ENCODE results near the gene CCNB1IP1. TPM values are rescaled to one million over a fixed set of nuclear protein-coding genes. Genes with fewer than 3 reads are reported as not detected.

CCNB1IP1 gene
- total and polyA plus RNA-seq, 2 of the 4 experiments (the other 2 are of a cell fraction) = 27.5 to 34.6 TPM

DNA sequence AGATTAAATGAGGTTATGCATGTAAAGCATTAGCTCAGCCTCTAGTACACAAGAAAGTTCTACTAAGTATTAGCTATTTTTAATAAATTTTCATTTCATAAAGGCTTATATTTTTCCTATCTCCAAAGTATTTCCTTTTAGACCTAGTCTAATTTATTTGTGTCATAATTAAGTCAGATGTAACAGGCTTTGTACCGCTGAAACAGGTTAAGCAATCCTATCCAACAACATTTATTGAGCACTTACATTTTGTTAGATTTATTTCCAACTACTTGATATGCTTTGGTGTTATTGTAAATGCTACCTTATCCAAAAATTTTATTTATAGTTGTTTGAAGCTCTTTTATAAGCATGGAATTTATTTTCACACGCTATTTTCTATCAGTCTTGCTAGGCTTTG is 8.6 kb upstream of the CCNB1IP1 start:
- CTCF ChIA-PET = interaction anchor here (0.6 to 3.3 kb wide), 3 partner anchors 9 to 120 kb away, joined by 3 to 17 read pairs (median 3); no protein-coding TSS in a partner anchor
- in situ Hi-C loops (cut with MboI; ENCODE audit: low sequenced_read_pairs) (loop anchor here (25.0 kb wide), 2 partner anchors 646 to 746 kb away; partner anchors contain the start of genes METTL17, SLC39A2 and ZNF219), dilution Hi-C loops (cut with HindIII; ENCODE audit: low sequenced_read_pairs, unreplicated experiment) (no loop called here), intact Hi-C loops (cut with micrococcal nuclease) (loop anchor here (2.0 kb wide), 3 partner anchors 71 to 341 kb away; partner anchors contain the start of gene TEP1)
- Histone ChIP-seq H3K4me1 (ENCODE audit: control insufficient read depth, insufficient read depth, low read length) (no peaks in the 10 kb centered on the region), H2BK15ac (ENCODE audit: low read depth, low read length) (no peak overlapping the region), H3K23ac (ENCODE audit: low read depth, low read length) (no peak overlapping the region), H2BK20ac (ENCODE audit: low read depth, low read length) (no peak overlapping the region), H3K14ac (replicated peaks; ENCODE audit: low read depth, low read length) (no peak overlapping the region), H3K27ac (ENCODE audit: insufficient read depth, low read length) (no peak overlapping the region), H3K56ac (ENCODE audit: extremely low read depth, insufficient read depth, low read length) (no peak overlapping the region), H2AK9ac (replicated peaks; ENCODE audit: low read depth, low read length, poor library complexity) (no peak overlapping the region), H3K27me3 (ENCODE audit: control insufficient read depth, insufficient read depth, low read length) (0 out of 2 replicates have a peak, but pooled peaks cover 2% of the 10 kb centered on the region), H3K9me3 (ENCODE audit: control insufficient read depth, insufficient read depth, low read length) (no peaks in the 10 kb centered on the region), H3K18ac (ENCODE audit: low read depth, low read length) (no peak overlapping the region), H2BK5ac (ENCODE audit: low read depth, low read length, poor library complexity, severe bottlenecking) (no peak overlapping the region), H3K4ac (ENCODE audit: low read depth, low read length) (no peak overlapping the region), H2AK5ac (ENCODE audit: low read depth, low read length) (no peak overlapping the region), H2AFZ (replicated peaks; ENCODE audit: low read length, poor library complexity) (no peak overlapping the region), H3K4me2 (ENCODE audit: low read depth, low read length) (no peak overlapping the region; the same call in 1 of the 2 replicates), H3K4me3 (ENCODE audit: insufficient read depth, low read depth, low read length) (no peak overlapping the region), H4K20me1 (ENCODE audit: insufficient read depth, low read length) (peaks cover 3% of the 10 kb centered on the region; the same call in 1 of the 2 replicates), H3K9ac (ENCODE audit: low read depth, low read length) (no peak overlapping the region), H4K5ac (ENCODE audit: low read depth, low read length) (no peak overlapping the region), H3K79me1 (ENCODE audit: low read depth in 1 of 2, low read length in 2 of 2) (peaks cover 3 to 14% of the 10 kb centered on the region in 2 experiments; a peak in 2 of 4 replicates), H3K36me3 (ENCODE audit: control insufficient read depth, insufficient read depth, low read length) (peaks cover 1% of the 10 kb centered on the region; the same call in 1 of the 2 replicates), H4K91ac (ENCODE audit: insufficient read depth, low read depth, low read length) (no peak overlapping the region), H4K8ac (ENCODE audit: low read depth in 2 of 2, low read length in 2 of 2) (no peak overlapping the region), H3K9me1 (ENCODE audit: insufficient read depth, low read length) (no peaks in the 10 kb centered on the region), H2BK120ac (ENCODE audit: low read depth, low read length) (no peak overlapping the region)
- no CpG with 5 or more reads among the region's 2 CpGs for WGBS, 2 experiments (ENCODE audit: extremely low coverage in 2 of 2, insufficient read length in 1 of 2)
- BruUV-seq (replicated peaks) = no TSS peak
- no peak for TF ChIP-seq MXI1 (IDR thresholded peaks at IDR 0.05; ENCODE audit: borderline replicate concordance, low read depth, low read length)
- TF ChIP-seq, protein P1, sequence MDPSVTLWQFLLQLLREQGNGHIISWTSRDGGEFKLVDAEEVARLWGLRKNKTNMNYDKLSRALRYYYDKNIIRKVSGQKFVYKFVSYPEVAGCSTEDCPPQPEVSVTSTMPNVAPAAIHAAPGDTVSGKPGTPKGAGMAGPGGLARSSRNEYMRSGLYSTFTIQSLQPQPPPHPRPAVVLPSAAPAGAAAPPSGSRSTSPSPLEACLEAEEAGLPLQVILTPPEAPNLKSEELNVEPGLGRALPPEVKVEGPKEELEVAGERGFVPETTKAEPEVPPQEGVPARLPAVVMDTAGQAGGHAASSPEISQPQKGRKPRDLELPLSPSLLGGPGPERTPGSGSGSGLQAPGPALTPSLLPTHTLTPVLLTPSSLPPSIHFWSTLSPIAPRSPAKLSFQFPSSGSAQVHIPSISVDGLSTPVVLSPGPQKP (IDR thresholded peaks at IDR 0.05; ENCODE audit: borderline replicate concordance, low read depth, low read length) = no peak
- no peak for TF ChIP-seq NFE2L2 (IDR thresholded peaks at IDR 0.05; ENCODE audit: low read depth, low read length)
- TF ChIP-seq, protein P2, sequence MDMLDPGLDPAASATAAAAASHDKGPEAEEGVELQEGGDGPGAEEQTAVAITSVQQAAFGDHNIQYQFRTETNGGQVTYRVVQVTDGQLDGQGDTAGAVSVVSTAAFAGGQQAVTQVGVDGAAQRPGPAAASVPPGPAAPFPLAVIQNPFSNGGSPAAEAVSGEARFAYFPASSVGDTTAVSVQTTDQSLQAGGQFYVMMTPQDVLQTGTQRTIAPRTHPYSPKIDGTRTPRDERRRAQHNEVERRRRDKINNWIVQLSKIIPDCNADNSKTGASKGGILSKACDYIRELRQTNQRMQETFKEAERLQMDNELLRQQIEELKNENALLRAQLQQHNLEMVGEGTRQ (IDR thresholded peaks at IDR 0.05; ENCODE audit: low read depth, low read length) = no peak
- TF ChIP-seq CHD1 (IDR thresholded peaks at IDR 0.05; ENCODE audit: low read depth, low read length) = no peak
- TF ChIP-seq, protein P3, sequence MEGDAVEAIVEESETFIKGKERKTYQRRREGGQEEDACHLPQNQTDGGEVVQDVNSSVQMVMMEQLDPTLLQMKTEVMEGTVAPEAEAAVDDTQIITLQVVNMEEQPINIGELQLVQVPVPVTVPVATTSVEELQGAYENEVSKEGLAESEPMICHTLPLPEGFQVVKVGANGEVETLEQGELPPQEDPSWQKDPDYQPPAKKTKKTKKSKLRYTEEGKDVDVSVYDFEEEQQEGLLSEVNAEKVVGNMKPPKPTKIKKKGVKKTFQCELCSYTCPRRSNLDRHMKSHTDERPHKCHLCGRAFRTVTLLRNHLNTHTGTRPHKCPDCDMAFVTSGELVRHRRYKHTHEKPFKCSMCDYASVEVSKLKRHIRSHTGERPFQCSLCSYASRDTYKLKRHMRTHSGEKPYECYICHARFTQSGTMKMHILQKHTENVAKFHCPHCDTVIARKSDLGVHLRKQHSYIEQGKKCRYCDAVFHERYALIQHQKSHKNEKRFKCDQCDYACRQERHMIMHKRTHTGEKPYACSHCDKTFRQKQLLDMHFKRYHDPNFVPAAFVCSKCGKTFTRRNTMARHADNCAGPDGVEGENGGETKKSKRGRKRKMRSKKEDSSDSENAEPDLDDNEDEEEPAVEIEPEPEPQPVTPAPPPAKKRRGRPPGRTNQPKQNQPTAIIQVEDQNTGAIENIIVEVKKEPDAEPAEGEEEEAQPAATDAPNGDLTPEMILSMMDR (conservative IDR thresholded peaks at IDR 0.05; ENCODE audit: low read depth, low read length) = no peak
- TF ChIP-seq MAZ (IDR thresholded peaks at IDR 0.05; ENCODE audit: borderline replicate concordance, low read depth, low read length) = no peak
- no peak for TF ChIP-seq BHLHE40 (IDR thresholded peaks at IDR 0.05; ENCODE audit: low read depth, low read length)
- no peak for TF ChIP-seq RFX5 (IDR thresholded peaks at IDR 0.05; ENCODE audit: low read depth, low read length)
- TF ChIP-seq FOS (IDR thresholded peaks at IDR 0.05; ENCODE audit: low read depth, low read length) = no peak
- no peak for TF ChIP-seq POLR2A (IDR thresholded peaks at IDR 0.05; ENCODE audit: low read depth, low read length)
- no peak for TF ChIP-seq RCOR1 (IDR thresholded peaks at IDR 0.05; ENCODE audit: insufficient replicate concordance, low read length)
- TF ChIP-seq SMC3 (IDR thresholded peaks at IDR 0.05; ENCODE audit: low read depth, low read length) = no peak
- no peak for TF ChIP-seq RAD21 (IDR thresholded peaks at IDR 0.05; ENCODE audit: low read length)
- no peak for TF ChIP-seq CEBPB (IDR thresholded peaks at IDR 0.05; ENCODE audit: low read depth, low read length)
- TF ChIP-seq MAFK (IDR thresholded peaks at IDR 0.05; ENCODE audit: low read depth, low read length) = no peak
- POLR2A ChIA-PET (ENCODE audit: unreplicated experiment) = interaction anchor here (0.6 to 0.7 kb wide), 2 partner anchors 9 to 1194 kb away, joined by 3 to 11 read pairs; no protein-coding TSS in a partner anchor
- no peak for DNase-seq
- ATAC-seq (ENCODE audit: low read depth) = no peak

Data from IMR-90 (cell line).